AG09319 (cell line): ENCODE results near the gene IRF2BP2.

Source experiments
- DNase-seq: peaks from one replicate; pipeline ENCODE4 v3.0.0-alpha.2; 2010; ENCODE audit warnings: low read depth; ENCODE audit errors: extremely low read depth
- TF ChIP-seq, protein P1 (sequence below): IDR thresholded peaks from 2 replicates; pipeline ENCODE4 v1.5.1; 2011; ENCODE audit warnings: low read depth, mild to moderate bottlenecking, inconsistent platforms, low read length, moderate library complexity

The IRF2BP2 gene

DNA sequence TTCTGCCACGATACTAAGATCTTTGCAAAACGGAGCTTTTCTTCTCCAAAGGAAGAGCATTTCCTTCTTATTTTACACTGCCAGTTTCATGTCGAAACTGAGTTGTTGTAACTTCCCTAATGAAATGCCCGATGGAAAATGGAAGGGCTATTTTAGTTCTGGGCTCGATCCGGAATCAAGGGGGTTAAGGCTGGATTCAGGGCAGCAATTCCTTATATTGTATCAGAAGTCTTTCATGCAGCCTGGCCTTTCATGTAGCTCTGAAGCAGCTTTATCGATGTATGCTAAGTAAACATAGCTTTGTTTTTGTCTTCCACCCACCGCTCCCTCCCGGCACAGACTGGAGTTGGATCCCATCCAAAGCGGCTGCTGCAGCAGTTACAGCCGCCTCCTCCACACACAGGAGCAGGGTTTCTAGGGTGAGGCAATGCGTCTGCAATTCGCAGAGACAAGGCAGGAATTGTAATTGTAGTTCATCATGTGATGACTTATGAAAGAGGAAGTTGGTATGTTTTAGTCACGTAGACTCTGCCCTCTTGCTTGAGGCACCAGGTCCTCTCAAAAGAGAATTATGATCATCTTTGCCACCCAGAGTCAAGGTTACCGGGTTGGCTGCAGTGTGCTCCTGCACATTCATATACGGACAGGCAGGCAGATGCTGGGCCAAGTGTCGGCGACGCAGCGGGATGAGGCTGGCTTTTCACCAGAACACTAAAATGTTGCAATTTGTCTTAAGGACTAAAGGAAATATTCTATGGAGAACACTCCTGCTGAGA, 2.6 kb upstream of the IRF2BP2 start:
- DNase-seq: peak; percentile 98
- TF ChIP-seq, protein P1, sequence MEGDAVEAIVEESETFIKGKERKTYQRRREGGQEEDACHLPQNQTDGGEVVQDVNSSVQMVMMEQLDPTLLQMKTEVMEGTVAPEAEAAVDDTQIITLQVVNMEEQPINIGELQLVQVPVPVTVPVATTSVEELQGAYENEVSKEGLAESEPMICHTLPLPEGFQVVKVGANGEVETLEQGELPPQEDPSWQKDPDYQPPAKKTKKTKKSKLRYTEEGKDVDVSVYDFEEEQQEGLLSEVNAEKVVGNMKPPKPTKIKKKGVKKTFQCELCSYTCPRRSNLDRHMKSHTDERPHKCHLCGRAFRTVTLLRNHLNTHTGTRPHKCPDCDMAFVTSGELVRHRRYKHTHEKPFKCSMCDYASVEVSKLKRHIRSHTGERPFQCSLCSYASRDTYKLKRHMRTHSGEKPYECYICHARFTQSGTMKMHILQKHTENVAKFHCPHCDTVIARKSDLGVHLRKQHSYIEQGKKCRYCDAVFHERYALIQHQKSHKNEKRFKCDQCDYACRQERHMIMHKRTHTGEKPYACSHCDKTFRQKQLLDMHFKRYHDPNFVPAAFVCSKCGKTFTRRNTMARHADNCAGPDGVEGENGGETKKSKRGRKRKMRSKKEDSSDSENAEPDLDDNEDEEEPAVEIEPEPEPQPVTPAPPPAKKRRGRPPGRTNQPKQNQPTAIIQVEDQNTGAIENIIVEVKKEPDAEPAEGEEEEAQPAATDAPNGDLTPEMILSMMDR: no peak

- TF ChIP-seq, protein P1: no peak
- DNase-seq: no peak
These were observed 1.9 kb upstream of the IRF2BP2 start for GRCh38 chr1:234611847-234612351.

- DNase-seq: no peak
- TF ChIP-seq, protein P1: no peak
These were observed 1.4 kb upstream of the IRF2BP2 start for GRCh38 chr1:234611225-234611846.

DNA sequence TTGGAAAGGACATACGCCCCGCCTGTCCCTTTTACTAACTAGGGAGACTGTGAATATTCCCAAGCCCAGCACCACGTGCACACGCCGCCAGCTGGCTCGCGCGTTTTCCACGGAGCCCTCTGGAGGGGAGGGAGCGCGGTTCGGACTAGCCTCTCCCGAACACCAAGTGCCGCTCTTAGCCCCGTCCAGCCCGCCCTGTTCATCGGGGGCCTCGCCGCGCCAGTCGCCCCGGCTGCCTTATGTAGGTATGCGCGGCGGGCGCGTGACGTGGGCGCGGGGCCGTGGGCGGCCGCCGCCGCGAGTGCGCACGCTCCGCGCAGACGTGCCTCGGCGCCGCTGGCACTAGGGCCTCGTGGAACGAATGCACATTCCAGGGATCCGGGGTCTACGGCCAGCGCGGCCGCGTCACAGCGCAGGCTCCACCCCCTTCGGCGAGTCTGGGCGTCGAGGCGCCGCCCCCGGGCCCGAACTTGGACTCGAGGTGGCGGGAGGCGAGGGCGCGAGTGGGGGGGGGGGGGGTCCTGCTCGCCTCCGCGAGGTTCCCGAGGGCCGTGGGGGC, 767 bp upstream of the IRF2BP2 start:
- DNase-seq: peak; percentile 90
- TF ChIP-seq, protein P1: no peak; the same call in 1 of the 2 replicates

DNA sequence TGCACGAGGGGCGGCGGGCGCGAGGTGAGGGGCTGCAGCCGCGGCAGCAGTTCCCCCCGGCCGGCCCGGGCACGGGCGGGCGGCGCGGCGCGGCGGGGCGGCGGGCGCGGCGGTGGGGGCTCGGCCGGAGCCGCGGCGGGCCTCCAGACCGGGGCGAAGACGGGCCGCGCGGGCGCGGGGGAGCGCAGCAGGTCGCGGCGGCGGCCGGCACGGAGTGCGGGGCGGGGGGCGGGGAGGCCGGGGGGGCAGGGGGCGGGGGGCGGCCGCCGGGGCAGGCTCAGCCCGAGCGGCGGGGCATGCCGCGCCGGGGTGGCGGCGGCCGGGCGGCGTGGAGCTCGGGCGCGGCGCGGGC, 311 bp downstream of the IRF2BP2 start:
- TF ChIP-seq, protein P1: no peak
- DNase-seq: no peak

GRCh38 chr1:234608911-234609690, 877 bp downstream of the IRF2BP2 start:
- TF ChIP-seq, protein P1: no peak
- no peak for DNase-seq
